Gastroesophageal sphincter (tissue), 3 donors: ENCODE measurements around the gene DUSP18.

Experiments
- CTCF ChIP-seq, 4 experiments: fragments of 200-600 bp in 2 of 4; fragments of 450-650 bp in 2 of 4; sonication (generic) in 1 of 4; IDR thresholded peaks; one replicate each; pipeline ENCODE4 v1.5.1; 2017 to 2019; ENCODE audit warnings: antibody characterized with exemption in 4 of 4, mild to moderate bottlenecking in 2 of 4, moderate library complexity in 2 of 4
- EP300 ChIP-seq: sonication (generic); formaldehyde crosslinking; IDR thresholded peaks from one replicate; pipeline ENCODE4 v1.6.1; 2017; ENCODE audit warnings: antibody characterized with exemption, mild to moderate bottlenecking
- POLR2AphosphoS5 ChIP-seq: sonication (generic); formaldehyde crosslinking; IDR thresholded peaks from one replicate; pipeline ENCODE4 v1.6.1; 2017; ENCODE audit warnings: antibody characterized with exemption

DNA sequence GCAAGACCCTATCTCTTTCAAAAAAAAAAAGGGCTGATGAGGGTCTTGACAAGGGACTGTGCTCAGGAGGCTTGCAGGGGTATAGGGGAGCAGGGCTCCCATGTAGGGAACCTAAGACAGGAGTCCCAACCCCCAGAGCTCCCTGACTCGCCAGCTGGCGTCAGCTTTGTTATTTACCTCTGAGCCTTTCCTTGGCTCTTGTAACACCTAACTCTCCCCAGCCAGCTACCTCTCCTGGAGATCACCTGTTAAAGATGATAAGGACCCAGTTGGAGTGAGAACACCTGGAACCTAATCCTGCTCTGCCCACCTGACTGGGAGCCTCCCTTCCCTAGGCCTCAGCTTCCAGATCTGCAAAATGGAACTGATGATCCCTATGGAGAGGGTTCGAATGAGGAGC lies 18.9 kb downstream of the DUSP18 start:
- no peak for TF ChIP-seq EP300
- TF ChIP-seq CTCF (IDR thresholded peaks at IDR 0.05): no peak
- TF ChIP-seq POLR2AphosphoS5: no peak
